ENCODE results near the gene MYO9A.
"Not testable (repeated sequence)": the region's sequence is repeated elsewhere in the genome, so short reads cannot be mapped to it uniquely, and the experiment has no call there.

MYO9A gene

DNA sequence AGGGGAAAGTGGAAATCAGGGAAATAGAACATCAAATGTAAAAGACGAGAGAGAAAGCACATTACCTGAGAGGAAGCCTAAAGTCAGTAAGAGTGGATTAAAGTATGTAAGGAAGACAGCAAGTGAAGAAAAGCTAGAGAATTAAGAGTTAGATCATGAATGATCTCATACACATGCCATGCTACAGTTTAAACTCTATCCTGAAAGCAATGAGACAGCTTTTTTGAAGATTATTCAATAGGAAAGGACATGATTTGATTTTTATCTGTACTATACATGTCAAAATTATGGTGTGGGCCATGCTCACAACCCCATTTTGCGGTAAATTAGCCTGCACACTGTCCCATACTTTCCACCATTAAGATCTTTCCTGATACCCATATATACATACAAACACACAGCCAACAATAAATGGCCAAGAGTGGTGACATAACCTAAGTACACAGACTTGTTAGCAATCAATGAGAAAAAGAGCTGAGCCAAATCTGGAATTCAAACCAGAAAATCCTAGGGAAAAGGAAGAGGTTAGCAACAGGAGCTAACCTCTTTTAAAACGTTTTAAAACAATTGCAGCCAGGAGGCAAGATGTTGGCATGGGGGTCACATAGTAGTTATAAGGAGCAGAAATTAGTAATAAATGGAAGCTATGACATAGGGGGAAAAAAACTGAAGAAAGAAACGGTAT is 4.5 kb downstream of the MYO9A start:
- DNase-seq (ENCODE audit: low read depth, low spot score): no peak
- no peak overlapping the region for H3K4me3 ChIP-seq (ENCODE audit: low read depth, low read length)
- TF ChIP-seq, protein P1, sequence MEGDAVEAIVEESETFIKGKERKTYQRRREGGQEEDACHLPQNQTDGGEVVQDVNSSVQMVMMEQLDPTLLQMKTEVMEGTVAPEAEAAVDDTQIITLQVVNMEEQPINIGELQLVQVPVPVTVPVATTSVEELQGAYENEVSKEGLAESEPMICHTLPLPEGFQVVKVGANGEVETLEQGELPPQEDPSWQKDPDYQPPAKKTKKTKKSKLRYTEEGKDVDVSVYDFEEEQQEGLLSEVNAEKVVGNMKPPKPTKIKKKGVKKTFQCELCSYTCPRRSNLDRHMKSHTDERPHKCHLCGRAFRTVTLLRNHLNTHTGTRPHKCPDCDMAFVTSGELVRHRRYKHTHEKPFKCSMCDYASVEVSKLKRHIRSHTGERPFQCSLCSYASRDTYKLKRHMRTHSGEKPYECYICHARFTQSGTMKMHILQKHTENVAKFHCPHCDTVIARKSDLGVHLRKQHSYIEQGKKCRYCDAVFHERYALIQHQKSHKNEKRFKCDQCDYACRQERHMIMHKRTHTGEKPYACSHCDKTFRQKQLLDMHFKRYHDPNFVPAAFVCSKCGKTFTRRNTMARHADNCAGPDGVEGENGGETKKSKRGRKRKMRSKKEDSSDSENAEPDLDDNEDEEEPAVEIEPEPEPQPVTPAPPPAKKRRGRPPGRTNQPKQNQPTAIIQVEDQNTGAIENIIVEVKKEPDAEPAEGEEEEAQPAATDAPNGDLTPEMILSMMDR (IDR thresholded peaks at IDR 0.05; ENCODE audit: low read depth, low read length): no peak
- in situ Hi-C loops (cut with HindIII; ENCODE audit: low sequenced_read_pairs): no loop called here

DNA sequence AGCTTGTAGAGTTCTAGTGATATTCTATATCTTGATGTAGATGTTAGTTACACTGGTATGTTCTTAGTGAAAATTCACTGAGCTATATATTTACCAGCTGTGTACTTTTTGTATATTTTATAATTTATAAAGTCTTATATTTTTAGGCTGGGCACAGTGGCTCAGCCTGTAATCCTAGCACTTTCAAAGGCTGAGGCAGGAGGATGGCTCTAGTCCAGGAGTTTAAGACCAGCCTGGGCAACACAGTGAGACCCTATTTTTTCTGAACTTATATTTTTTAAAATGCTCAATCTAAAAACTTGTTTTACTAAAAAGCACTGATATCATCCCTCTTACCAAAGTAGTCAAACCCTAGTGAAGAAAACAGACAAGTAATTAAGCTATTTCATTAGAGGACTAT is 5.1 kb downstream of the MYO9A start:
- in situ Hi-C loops (cut with HindIII; ENCODE audit: low sequenced_read_pairs): no loop called here
- TF ChIP-seq, protein P1 (IDR thresholded peaks at IDR 0.05; ENCODE audit: low read depth, low read length): no peak
- no peak for DNase-seq (ENCODE audit: low read depth, low spot score)
- H3K4me3 ChIP-seq (ENCODE audit: low read depth, low read length): no peak overlapping the region

DNA sequence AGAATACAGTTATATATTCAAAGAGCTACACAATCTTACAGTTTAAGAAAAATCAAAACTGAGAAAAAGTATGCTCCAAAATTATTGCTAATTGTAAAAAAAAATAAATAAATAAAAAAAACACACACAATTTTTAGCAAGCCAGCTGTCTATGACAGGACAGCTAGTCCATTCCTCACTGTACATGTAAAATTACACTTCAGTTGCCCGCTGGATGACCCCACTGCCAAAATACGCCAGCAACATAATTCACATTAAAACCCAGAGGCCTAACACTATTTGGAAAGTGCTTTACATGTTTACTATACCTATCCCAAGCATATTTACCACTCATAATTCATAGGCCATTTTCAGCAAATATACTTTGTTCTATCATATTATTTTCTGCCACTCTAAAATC is 5.8 kb downstream of the MYO9A start:
- TF ChIP-seq, protein P1 (IDR thresholded peaks at IDR 0.05; ENCODE audit: low read depth, low read length): no peak
- H3K4me3 ChIP-seq (ENCODE audit: low read depth, low read length): no peak overlapping the region
- in situ Hi-C loops (cut with HindIII; ENCODE audit: low sequenced_read_pairs): no loop called here
- no peak for DNase-seq (ENCODE audit: low read depth, low spot score)

DNA sequence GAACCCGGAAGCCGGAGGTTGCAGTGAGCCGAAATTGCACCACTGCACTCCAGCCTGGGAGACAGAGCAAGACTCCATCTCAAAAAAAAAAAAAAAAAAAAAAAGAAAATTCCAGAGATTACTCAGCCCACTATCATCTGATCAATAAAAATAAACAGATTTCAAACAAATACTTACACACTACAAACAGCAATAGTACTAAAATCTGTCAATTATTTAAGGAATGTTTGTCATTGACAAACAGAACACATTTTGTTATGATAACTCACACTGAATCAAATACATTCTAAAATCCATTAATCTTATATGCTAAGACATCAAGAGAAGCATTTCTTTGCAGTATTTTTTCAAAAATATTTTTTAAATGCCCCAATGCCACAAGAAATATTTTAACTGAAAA is 7.6 kb downstream of the MYO9A start:
- in situ Hi-C loops (cut with HindIII; ENCODE audit: low sequenced_read_pairs): no loop called here
- no peak for DNase-seq (ENCODE audit: low read depth, low spot score)
- TF ChIP-seq, protein P1 (IDR thresholded peaks at IDR 0.05; ENCODE audit: low read depth, low read length): no peak
- H3K4me3 ChIP-seq (ENCODE audit: low read depth, low read length): no peak overlapping the region

DNA sequence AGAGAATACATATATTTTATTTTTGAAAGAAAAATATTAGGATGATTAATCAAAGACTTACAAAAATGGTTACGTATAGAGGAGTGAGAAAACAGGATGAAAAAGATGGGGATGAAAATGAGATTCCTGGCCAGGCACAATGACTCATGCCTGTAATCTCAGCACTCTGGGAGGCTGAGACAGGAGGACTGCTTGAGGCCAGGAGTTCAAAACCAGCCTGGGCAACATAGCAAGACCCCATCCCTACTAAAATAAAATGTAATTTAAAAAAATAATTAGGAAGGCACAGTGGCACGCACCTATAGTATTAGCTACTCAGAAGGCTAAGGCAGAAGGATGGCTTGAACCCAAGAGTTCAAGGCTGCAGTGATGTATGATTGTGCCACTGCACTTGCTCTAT is 11.9 kb downstream of the MYO9A start:
- TF ChIP-seq, protein P1 (IDR thresholded peaks at IDR 0.05; ENCODE audit: low read depth, low read length): no peak
- no peak for DNase-seq (ENCODE audit: low read depth, low spot score)
- no peak overlapping the region for H3K4me3 ChIP-seq (ENCODE audit: low read depth, low read length)
- in situ Hi-C loops (cut with HindIII; ENCODE audit: low sequenced_read_pairs): no loop called here

DNA sequence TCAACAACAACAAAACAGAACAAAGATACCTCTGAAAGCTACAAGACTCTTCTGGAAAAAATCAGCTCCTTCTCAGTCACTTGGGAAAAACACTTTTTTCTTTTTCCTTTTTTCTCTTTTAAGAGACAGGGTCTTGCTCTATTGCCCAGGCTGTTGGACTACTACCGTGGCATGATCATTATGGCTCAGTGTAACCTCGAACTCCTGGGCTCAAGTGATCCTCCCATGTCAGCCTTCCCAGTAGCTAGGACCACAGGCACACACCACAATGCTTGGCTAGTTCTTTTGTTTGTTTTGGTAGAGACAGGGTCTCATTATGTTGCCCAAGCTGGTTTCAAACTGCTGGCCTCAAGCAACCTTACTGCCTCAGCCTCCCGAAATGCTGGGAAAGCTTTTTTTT is 12.8 kb downstream of the MYO9A start:
- no peak overlapping the region for H3K4me3 ChIP-seq (ENCODE audit: low read depth, low read length)
- DNase-seq (ENCODE audit: low read depth, low spot score): no peak
- in situ Hi-C loops (cut with HindIII; ENCODE audit: low sequenced_read_pairs): no loop called here
- TF ChIP-seq, protein P1 (IDR thresholded peaks at IDR 0.05; ENCODE audit: low read depth, low read length): no peak

DNA sequence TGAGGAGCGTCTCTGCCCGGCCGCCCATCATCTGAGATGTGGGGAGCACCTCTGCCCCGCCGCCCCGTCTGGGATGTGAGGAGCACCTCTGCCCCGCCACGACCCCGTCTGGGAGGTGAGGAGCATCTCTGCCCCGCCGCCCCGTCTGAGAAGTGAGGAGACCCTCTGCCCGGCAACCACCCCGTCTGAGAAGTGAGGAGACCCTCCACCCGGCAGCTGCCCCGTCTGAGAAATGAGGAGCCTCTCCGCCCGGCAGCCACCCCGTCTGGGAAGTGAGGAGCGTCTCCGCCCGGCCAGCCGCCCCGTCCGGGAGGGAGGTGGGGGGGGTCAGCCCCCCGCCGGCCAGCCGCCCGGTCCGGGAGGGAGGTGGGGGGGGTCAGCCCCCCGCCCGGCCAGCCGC is 17.4 kb downstream of the MYO9A start:
- H3K4me3 ChIP-seq (ENCODE audit: low read depth, low read length); in situ Hi-C loops (cut with HindIII; ENCODE audit: low sequenced_read_pairs); DNase-seq (ENCODE audit: low read depth, low spot score): not testable (repeated sequence)
